ENCODE data around the gene PRIMA1.

The PRIMA1 gene

GRCh38 chr14:93706360-93706955 lies 81.8 kb downstream of the PRIMA1 start:
- in situ Hi-C loops (cut with HindIII; ENCODE audit: low sequenced_read_pairs): loop anchor here (5.0 kb wide), 1 partner anchor 86 kb away; no protein-coding TSS in a partner anchor
- DNase-seq (ENCODE audit: low read depth): no peak
- TF ChIP-seq CTCF (IDR thresholded peaks at IDR 0.05; ENCODE audit: low read depth, low read length, missing control alignments): no peak
- no peak overlapping the region for H3K4me3 ChIP-seq (ENCODE audit: low read depth, low read length)

- TF ChIP-seq CTCF (IDR thresholded peaks at IDR 0.05; ENCODE audit: low read depth, low read length, missing control alignments): no peak
Measured at GRCh38 chr14:93705513-93706156, 82.7 kb downstream of the PRIMA1 start.

GRCh38 chr14:93703941-93704340 lies 84.3 kb downstream of the PRIMA1 start:
- no peak for DNase-seq (ENCODE audit: low read depth)
- in situ Hi-C loops (cut with HindIII; ENCODE audit: low sequenced_read_pairs): no loop called here

More at GRCh38 chr14:93705513-93706156, 82.7 kb downstream of the PRIMA1 start:
- DNase-seq (ENCODE audit: low read depth): no peak
- H3K4me3 ChIP-seq (ENCODE audit: low read depth, low read length): no peak overlapping the region
- in situ Hi-C loops (cut with HindIII; ENCODE audit: low sequenced_read_pairs): loop anchor here (5.0 kb wide), 1 partner anchor 87 kb away; no protein-coding TSS in a partner anchor

GRCh38 chr14:93702946-93703345 lies 85.3 kb downstream of the PRIMA1 start:
- H3K4me3 ChIP-seq (ENCODE audit: low read depth, low read length): no peak overlapping the region
- DNase-seq (ENCODE audit: low read depth): no peak
- TF ChIP-seq CTCF (IDR thresholded peaks at IDR 0.05; ENCODE audit: low read depth, low read length, missing control alignments): no peak
- in situ Hi-C loops (cut with HindIII; ENCODE audit: low sequenced_read_pairs): no loop called here

More at GRCh38 chr14:93703941-93704340, 84.3 kb downstream of the PRIMA1 start:
- H3K4me3 ChIP-seq (ENCODE audit: low read depth, low read length): no peak overlapping the region
- TF ChIP-seq CTCF (IDR thresholded peaks at IDR 0.05; ENCODE audit: low read depth, low read length, missing control alignments): no peak

- no peak for DNase-seq (ENCODE audit: low read depth)
- in situ Hi-C loops (cut with HindIII; ENCODE audit: low sequenced_read_pairs): no loop called here
- H3K4me3 ChIP-seq (ENCODE audit: low read depth, low read length): no peak overlapping the region
- TF ChIP-seq CTCF (IDR thresholded peaks at IDR 0.05; ENCODE audit: low read depth, low read length, missing control alignments): no peak
Measured at GRCh38 chr14:93701562-93701961, 86.7 kb downstream of the PRIMA1 start.

- no peak for DNase-seq (ENCODE audit: low read depth)
- TF ChIP-seq CTCF (IDR thresholded peaks at IDR 0.05; ENCODE audit: low read depth, low read length, missing control alignments): no peak
- in situ Hi-C loops (cut with HindIII; ENCODE audit: low sequenced_read_pairs): no loop called here
- no peak overlapping the region for H3K4me3 ChIP-seq (ENCODE audit: low read depth, low read length)
Measured at GRCh38 chr14:93700928-93701327, 87.4 kb downstream of the PRIMA1 start.

All from astrocyte of the cerebellum (primary cell).